HG03103 (cell line): ENCODE results near the gene MACF1.

ENCODE experiments used
- ATAC-seq: cut with Tn5 transposase; IDR thresholded peaks from one replicate; pipeline ENCODE4 v1.9.1; 2021; ENCODE audit warnings: low read depth; ENCODE audit not compliant: unreplicated experiment

Gene MACF1

DNA sequence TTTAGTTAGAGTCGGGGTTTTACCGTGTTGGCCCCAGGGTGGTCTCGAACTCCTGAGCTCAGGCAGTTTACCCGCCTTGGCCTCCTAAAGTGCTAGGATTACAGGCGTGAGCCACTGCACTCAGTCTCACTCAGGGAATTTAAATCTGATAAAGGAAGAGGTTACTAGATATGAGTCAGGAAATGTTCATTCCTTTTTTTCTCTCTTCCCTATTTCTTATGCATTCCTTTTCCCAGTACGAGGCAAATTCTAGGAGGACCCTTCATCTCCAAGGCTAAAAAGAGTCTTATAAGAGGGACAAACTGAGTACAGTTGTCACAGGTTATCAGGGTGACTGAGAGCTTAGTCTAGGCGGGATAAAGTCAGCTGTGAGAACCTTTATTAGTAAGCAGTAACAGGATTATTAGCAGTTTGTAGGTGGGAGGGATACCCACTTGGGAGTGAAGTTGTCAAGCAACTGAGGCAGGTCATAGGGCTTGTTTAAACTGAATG lies 9.1 kb downstream of the MACF1 start:
- ATAC-seq: no peak

DNA sequence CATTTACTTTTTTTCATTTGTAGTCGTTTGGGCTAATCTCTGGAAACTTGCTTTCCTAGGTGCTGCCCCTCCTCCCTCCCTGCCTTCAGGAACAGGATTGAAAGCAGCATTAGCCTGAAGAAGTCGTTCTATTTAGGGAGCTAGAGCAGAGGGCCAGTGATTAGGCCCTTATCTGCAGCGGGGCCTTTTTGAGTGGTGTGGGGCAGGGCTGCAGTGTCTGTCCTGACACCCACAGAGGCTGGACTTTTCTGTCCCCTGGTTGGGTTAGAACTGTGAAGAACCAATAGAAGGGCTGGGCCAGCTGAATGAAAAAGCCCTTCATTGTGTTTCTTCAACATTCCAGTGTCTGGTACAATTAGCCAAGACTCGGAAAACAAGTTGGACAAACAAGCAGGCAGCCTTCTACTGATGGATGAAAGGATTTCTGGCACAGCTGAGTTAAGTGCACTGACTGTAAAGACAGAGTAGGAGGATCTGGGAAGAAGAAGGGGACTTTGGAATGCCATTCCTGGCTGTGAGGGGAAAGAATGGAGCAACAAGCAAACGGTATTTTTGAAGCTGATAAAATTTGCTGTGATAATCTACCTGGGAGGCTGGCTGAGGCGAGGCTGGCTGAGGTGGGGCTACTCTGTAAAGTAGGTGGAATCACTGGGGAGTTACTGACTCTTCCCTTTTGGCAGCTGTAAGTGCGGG lies 9.7 kb downstream of the MACF1 start:
- no peak for ATAC-seq

DNA sequence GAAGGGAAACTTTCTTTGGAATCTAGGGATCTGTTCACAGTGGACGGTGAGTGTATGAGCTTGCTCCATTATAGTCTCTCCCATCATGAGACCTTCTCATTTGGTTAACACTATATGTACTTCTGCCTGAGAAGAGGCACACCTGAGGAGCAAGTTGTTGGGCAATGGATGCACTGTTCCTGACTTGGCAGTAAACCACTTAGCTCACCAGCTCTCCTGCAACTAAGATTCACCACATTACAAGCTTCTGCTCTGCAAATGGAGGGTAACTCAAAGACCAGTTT lies 10.2 kb downstream of the MACF1 start:
- peak; percentile 27 for ATAC-seq

DNA sequence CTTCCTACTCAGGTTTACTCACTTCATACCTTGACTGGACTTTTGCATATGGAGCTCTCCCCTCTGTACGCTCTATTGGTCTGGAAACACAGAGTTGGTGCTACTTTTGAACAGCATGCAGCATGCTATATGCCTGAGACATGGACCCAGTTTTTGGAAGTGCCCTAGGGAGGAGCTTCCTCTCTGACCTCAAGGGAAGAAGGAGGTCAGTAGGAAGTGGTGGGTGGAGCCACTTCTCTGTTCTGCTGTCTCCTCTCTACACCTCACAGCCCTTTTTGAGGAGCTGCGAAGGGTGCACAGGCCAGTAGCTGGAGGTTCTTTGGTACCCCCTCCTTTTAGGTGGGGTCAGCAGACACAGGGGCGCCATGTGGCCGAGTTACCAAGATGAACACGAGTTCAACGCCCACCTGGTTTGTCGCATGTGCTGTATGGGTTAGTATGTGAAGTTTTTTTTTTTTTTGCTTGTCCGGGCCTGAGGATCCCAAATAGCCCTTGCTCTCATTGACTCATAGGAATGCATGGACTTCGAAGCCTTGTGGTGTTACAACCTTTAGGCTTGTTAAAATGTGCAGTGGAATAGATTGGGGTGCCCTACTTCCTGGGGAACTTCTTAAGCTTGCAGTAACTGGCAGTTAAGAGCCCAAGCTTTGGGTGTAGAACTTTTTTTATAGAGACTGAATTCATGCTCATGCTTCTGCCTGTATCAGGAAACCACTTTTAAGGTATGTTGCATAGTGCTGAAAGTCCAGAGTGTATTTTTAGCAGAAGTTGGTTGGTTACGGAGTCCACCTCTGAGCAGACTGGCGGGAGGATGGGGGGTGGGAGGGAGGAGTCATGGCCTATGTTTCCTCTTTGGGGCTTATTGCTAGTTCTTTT lies 10.7 kb downstream of the MACF1 start:
- ATAC-seq: peak; percentile 49

DNA sequence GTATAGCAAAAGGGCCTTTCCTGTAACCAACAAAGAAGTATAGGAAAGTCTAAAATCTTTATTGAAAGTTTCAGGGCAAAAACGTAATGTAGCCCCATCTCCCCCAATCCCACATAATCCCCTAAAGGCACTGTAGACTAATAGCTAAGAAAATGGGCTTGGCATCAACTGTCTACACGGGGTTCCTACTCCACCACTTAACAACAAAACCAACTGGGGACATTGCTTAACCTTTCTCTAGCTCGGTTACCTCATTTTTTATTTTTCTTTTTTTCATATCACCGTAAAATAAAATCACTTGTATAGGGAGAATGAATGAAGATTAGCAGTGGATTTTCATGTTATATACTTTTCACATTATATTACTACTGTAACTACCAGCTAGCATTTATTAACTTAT lies 12.3 kb downstream of the MACF1 start:
- ATAC-seq: no peak

DNA sequence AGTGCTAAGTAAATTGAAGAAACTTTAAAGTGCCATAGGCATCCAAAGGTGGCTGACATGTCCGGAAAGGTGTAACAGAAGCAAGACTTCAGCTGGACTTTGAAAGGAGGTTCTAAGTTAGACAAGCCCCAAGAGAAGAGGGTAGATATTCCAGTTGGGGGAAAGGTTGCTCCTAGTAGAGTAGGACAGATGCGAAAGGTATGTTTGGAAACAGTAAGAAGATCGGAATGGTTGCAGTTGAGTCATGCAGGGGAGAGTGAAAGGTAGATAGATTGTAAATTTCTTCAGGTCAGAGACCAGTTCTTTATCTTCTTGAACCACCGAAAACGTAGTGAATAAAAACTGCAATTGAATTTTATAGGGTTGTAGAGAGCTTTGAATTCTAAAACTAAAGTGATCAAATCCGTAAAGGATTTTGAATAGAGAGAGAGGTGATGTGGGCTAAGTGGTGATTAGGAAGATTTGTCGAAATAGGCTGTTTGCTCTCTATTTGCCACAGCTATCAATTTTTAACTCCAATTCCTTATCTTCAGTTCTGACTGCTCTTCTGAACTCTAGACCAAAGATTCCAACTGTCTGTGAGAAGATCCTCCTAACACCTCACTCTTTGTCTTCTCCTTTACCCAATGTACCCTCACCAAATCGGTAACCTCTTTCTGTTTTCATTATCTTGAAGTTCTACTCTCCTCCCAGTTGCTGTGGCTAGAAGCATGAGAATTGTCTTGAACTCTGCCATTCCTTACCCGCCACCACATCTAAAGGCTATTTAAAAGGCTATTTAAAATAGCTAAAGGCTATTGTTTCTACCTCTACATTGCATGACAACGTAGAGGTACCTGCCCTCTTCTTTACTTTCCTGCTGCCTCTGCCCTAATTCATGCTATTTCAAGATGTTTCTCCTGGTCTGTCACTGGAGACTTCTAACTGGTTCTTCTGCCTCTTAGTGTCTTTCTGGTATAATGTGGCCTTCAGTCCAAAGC lies 16.7 kb downstream of the MACF1 start:
- ATAC-seq: no peak

DNA sequence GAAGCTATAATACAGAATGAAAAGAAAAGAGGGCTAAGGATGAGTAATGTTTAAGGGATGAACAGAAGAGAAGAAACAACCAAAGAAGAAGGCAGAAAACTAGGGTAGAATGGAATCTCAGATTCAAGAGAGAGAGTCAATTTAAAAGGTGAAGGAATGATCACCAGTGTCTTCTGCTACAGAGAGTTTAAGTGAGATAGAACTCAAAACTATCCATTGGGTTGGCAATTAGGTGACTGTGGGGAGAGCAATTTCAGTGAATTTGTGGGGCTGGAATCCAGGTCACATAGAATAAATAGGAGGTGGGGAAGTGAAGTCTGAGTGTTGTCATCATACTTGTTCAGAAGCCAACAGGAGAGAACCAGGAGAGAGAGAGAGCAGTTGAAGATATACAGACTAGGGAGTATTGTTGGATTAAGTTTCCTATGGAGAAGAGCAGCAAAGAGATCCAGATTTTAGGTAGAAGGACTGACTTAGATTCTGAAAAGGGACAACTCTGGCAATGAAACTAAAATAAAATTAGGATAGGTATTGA lies 19.9 kb downstream of the MACF1 start:
- ATAC-seq: no peak

DNA sequence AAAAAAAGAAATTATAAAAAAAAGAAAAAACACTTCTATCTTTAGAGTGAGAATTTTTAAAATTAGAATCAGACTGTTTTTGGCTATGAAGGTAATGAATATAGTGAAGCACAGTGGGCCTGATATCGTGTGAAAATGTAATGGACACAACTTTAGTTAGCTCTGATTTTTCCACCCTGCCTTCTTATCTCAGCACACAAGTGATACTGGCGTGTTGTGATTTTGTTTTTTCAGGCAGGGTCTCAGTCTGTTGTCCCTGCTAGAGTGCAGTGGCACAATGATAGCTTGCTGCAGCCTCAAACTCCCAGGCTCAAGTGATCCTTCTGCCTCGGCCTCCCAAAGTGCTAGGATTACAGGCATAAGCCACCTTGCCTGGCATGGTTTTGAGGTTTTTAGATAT lies 22.3 kb downstream of the MACF1 start:
- no peak for ATAC-seq

DNA sequence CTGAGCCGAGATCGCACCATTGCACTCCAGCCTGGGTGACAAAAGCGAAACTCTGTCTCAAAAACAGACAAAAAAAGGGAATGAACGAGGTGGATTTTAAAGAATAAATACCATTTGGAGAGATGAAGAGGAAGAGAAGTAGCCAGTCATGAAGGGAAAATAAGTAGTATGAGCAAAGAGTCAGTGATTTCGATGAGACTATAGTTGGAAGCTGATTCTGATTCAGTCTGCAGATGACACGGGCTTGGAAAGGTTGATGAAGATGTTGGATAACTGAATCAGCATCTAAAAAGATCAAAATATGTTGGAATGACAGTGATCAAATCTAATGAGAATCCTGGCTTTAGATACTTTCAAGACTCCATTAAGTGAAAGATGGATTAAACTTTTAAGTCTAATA lies 23.8 kb downstream of the MACF1 start:
- ATAC-seq: no peak

DNA sequence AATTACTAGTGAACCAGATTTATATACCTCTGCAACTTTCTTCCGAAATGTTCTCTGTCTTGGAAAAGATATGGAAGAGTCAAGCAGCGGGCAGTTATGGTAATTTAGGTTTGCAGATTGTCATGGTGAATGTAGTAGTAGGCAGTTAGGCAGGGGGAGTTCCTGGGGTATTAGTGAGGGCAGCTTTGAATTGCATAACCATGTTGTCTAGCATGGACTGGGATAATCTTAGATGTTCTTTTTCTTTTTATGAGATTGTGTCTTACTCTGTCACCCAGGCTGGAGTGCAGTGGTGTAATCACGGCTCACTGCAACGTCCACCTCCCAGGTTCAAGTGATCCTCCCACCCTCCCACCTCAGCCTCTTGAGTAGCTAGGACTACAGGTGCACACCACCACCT lies 25.0 kb downstream of the MACF1 start:
- ATAC-seq: no peak

DNA sequence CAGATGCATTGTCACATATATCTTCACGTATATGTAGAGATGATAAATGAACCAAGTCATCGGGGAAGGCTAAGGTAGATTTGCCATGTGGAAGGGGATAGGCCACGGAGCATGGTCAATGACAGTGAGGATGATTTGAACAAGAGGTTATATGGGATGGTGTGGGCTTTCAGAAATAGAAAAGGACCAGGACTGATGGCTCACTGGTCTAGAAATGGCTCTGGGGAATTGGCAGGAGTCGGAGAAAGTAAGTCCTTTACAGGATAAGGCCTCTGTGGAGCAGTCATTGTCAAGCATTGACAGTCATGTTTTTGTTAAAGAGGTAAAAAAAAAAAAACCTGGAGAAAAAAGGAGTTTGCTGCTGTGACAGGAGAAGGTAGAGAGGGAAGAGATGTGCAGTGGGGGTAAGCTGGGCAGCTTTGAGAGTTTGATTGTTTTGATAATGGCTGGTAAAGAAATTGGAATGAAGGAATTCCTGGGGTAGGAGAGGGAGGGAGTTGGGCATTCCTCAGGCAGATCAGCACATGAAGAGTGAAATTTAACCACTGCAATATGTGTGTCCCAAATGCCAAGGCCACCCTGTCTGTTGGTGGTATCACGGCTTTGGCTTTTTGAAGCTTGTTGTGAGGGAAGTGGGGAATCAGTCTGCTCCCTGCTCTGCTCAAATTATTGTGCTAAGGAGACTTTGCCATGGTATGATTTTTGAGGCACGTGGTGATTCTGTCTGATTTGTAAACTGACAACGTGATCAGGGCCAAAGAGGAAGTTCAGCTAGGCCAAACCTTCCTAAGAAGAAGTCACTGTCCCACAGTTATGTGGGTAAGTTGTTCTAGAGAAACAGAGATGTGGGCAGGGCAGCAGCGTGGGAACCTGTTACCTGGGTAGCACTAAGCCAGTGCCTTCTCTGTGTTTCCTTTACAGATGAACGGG lies 26.0 kb downstream of the MACF1 start:
- ATAC-seq: peak; percentile 60

DNA sequence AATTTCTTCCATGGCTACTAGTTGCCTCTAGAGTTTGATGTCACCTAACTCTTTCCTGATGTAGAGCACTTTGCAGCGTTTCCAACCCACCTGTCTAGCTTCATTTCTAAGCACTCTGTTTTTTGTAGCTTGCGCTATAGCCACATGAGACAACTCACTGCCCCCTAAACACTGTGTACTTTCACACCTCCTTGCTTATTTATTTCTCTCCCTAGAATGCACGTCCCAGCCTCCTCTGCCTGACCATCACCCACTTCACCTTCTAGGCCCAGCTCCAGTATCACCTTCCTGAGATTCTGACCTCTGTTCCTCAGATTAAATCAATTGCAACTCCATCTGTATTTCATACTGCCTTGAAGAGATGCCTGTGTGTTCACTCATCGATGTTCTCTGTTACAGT lies 32.5 kb downstream of the MACF1 start:
- no peak for ATAC-seq

DNA sequence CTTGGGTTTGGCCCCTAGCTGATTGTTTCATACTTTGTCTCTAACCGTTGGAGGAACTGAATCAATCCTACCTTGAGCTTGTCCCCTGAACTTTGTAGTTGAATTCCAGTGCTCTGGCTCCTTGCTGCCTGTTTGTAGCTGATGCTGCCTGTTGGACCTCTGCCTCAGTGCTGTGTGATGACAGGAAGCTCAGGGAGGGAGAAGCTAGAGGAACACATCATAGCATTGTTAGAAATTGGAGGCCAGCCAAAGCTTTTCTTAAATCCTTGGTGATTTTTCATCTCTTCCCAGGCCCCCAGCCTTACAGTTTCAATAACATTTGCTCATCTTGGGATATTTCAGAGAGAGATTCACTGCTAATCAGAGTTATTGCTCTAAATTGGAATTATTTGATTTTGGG lies 34.0 kb downstream of the MACF1 start:
- no peak for ATAC-seq

DNA sequence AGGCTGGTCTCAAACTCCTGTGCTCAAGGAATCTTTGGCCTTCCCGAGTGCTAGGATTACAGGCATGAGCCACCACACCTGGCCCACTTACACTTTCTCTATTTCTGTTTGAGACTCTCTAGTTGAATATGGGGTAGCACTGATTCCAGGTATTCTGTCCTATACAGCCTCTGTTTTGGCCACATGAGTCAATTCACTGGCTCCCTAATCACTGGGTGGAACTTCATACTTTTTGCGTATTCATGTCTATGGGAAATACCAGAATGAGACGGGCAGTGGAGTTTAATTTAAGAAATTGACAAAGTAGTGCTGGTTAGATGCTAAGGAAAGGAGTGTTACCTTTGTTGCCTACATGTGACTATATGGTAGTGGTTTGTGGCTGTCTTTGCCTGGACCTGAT lies 35.5 kb downstream of the MACF1 start:
- ATAC-seq: no peak

DNA sequence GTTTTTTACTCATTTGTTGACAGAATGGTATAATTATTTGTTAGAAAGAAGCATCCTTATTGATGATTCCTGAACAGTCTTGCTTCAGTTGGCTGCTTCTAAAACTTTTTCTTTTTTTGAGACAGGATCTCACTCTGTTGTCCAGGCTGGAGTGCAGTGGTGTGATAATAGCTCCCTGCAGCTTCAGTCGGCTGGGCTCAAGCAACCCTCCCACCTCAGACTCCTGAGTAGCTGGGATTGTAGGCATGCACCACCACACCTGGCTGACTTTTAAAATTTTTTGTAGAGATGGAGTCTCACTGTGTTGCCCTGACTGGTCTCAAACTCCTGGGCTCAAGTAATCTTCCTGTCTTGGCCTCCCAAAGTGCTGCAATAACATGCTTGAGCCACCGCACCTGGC lies 38.8 kb downstream of the MACF1 start:
- no peak for ATAC-seq

DNA sequence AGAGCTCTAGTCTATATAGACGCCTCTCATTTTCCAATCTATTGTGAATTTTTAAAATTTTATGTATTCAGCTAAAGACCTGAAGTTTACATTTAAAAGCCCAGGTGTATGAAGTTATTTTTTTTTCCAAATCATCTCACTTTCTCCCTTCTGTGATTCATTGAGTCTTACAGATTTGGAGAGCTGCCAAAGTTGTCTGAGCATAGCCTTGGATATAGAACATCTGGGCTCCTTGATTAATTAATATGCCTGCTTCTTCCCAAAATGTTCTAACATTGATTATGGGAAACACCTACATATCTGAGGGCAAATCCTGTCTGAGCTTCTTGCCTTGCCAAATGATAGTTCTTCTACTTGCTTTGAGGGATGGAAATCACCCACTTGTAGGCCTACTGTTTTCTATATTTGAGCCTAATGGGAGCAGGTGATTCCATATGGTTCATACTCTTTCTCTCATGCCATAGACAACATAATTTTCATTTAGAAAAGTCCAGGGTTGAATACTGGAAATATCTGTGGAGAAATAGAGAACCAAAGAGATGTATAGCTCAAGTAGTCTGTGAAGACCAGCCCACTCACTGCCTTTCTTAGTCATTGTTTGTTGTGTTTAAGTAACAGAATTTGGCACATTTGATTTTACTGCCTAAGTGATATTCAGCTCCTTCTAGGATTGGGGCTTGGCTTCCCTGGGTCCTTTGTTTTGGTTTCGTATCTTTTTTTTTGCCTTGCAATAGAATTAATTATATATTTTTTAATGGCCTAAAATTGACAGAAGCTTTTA lies 46.2 kb downstream of the MACF1 start:
- ATAC-seq: no peak

DNA sequence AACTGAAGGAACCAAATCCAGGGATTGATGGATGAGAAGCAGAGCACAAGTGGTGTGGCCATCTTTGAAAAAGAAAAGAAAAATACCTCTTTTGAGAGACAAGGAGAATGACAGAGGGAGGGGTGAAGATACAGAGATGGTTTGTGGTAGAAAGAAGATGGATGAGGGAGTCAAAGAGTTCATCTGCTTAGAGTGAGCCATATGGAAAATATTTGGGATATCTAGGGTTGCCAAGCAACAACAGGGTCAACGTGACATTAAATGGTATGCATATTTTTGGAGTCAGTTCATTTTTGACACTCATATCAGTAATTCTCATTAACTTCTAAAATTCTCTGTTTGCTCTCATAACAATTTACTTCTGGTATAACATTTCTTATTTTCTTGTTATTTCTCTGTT lies 50.7 kb downstream of the MACF1 start:
- no peak for ATAC-seq

DNA sequence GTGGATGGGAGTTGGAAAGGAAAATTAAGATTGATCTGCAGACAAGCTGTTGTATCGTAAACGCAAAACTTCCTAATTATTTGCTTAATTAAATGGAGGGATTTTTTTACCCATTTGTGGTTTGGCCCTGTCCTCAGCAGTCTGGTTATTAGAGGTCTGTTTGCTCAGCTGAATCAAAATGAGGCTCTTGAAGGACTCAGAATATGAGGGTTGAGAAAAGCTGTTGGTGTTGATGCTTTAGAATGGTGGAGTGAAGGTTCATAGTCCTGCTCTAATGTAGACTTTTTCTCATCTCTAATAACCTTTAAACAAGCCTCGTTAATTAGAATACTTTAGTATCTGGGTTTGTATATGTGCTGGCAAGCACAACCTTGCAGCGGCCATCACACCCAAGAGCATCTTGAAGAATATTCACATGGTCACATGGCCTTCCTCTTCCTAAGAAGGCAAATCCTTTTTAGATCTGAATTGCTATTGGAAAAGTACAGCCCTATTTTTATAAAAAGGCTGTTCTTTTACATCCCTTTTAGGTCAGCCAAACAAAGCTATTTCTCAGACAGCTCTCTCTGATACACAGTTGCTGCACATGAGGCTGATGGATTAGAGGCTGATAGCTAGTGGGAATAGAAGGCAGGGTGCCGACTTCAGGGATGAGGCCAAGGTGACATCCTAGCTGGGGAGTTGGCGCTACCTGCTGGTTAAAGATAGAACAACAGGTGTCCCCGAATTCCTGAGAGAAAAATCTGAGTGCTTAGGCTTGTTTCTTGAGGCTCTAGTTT lies 53.8 kb downstream of the MACF1 start:
- no peak for ATAC-seq
